ENCODE data around the gene BIN1.

BIN1 gene

GRCh38 chr2:127080938-127081755 is 25.8 kb downstream of the BIN1 start:
- Histone ChIP-seq H3K79me2 (ENCODE audit: control insufficient read depth, insufficient read depth, low read length, poor library complexity) (peaks cover 2% of the 10 kb centered on the region), H3K9me3 (ENCODE audit: insufficient read depth, low read depth, low read length) (no peaks in the 10 kb centered on the region), H3K27ac (ENCODE audit: low read depth, low read length) (no peak overlapping the region), H3K4me3 (ENCODE audit: low read depth, low read length) (no peak overlapping the region), H4K91ac (ENCODE audit: low read depth, low read length) (no peak overlapping the region), H3K4me1 (ENCODE audit: control insufficient read depth in 1 of 2, insufficient read depth in 2 of 2, low read length in 2 of 2) (peaks cover 18 to 22% of the 10 kb centered on the region in 2 experiments), H2BK12ac (ENCODE audit: low read length) (no peak overlapping the region), H2BK120ac (ENCODE audit: insufficient read depth, low read length, poor library complexity) (no peak overlapping the region), H3K4me2 (ENCODE audit: low read length) (no peak overlapping the region), H2BK5ac (ENCODE audit: low read depth, low read length, poor library complexity) (no peak overlapping the region), H2AFZ (ENCODE audit: insufficient read depth, low read length, poor library complexity) (no peak overlapping the region), H3K36me3 (ENCODE audit: control insufficient read depth in 1 of 2, insufficient read depth in 2 of 2, low read length in 2 of 2) (no peaks in the 10 kb centered on the region), H3K23ac (ENCODE audit: low read length) (no peak overlapping the region), H3K9ac (ENCODE audit: low read length) (no peak overlapping the region), H2AK5ac (ENCODE audit: low read length) (no peak overlapping the region), H3K14ac (ENCODE audit: low read length) (no peak overlapping the region), H3K79me1 (ENCODE audit: low read length) (no peaks in the 10 kb centered on the region), H3K27me3 (ENCODE audit: insufficient read depth, low read length) (no peaks in the 10 kb centered on the region), H3K4ac (ENCODE audit: low read depth, low read length) (no peak overlapping the region), H4K8ac (ENCODE audit: low read depth, low read length) (no peak overlapping the region), H3K18ac (ENCODE audit: low read length) (no peak overlapping the region), H4K12ac (ENCODE audit: low read depth, low read length) (no peak overlapping the region)
- DNase-seq: no peak
- WGBS (ENCODE audit: extremely low coverage, insufficient coverage, insufficient read length): no CpG with 5 or more reads among the region's 24 CpGs

- Histone ChIP-seq H3K27me3 (ENCODE audit: insufficient read depth, low read length) (no peaks in the 10 kb centered on the region), H3K4ac (ENCODE audit: low read depth, low read length) (no peak overlapping the region), H3K4me2 (ENCODE audit: low read length) (no peak overlapping the region), H3K9ac (ENCODE audit: low read length) (no peak overlapping the region), H3K4me3 (ENCODE audit: low read depth, low read length) (no peak overlapping the region), H2BK12ac (ENCODE audit: low read length) (no peak overlapping the region), H3K36me3 (ENCODE audit: control insufficient read depth in 1 of 2, insufficient read depth in 2 of 2, low read length in 2 of 2) (no peaks in the 10 kb centered on the region), H3K79me2 (ENCODE audit: control insufficient read depth, insufficient read depth, low read length, poor library complexity) (peaks cover 2% of the 10 kb centered on the region), H3K79me1 (ENCODE audit: low read length) (no peaks in the 10 kb centered on the region), H2BK5ac (ENCODE audit: low read depth, low read length, poor library complexity) (no peak overlapping the region), H3K14ac (ENCODE audit: low read length) (no peak overlapping the region), H2AK5ac (ENCODE audit: low read length) (no peak overlapping the region), H2AFZ (ENCODE audit: insufficient read depth, low read length, poor library complexity) (no peak overlapping the region), H3K27ac (ENCODE audit: low read depth, low read length) (no peak overlapping the region), H3K18ac (ENCODE audit: low read length) (no peak overlapping the region), H2BK120ac (ENCODE audit: insufficient read depth, low read length, poor library complexity) (no peak overlapping the region), H4K12ac (ENCODE audit: low read depth, low read length) (no peak overlapping the region), H4K91ac (ENCODE audit: low read depth, low read length) (no peak overlapping the region), H3K9me3 (ENCODE audit: insufficient read depth, low read depth, low read length) (no peaks in the 10 kb centered on the region), H3K23ac (ENCODE audit: low read length) (no peak overlapping the region), H3K4me1 (ENCODE audit: control insufficient read depth in 1 of 2, insufficient read depth in 2 of 2, low read length in 2 of 2) (peaks cover 12 to 17% of the 10 kb centered on the region in 2 experiments), H4K8ac (ENCODE audit: low read depth, low read length) (no peak overlapping the region)
- DNase-seq: no peak
- WGBS (ENCODE audit: extremely low coverage, insufficient coverage, insufficient read length): no CpG with 5 or more reads among the region's 14 CpGs
Observed at GRCh38 chr2:127080226-127080937, 26.6 kb downstream of the BIN1 start.

- Histone ChIP-seq H3K9me3 (ENCODE audit: insufficient read depth, low read depth, low read length) (no peaks in the 10 kb centered on the region), H2AFZ (ENCODE audit: insufficient read depth, low read length, poor library complexity) (no peak overlapping the region), H3K18ac (ENCODE audit: low read length) (no peak overlapping the region), H3K4ac (ENCODE audit: low read depth, low read length) (no peak overlapping the region), H3K14ac (ENCODE audit: low read length) (no peak overlapping the region), H3K4me2 (ENCODE audit: low read length) (no peak overlapping the region), H3K27me3 (ENCODE audit: insufficient read depth, low read length) (no peaks in the 10 kb centered on the region), H2AK5ac (ENCODE audit: low read length) (no peak overlapping the region), H4K12ac (ENCODE audit: low read depth, low read length) (no peak overlapping the region), H2BK12ac (ENCODE audit: low read length) (no peak overlapping the region), H3K79me1 (ENCODE audit: low read length) (no peaks in the 10 kb centered on the region), H3K9ac (ENCODE audit: low read length) (no peak overlapping the region), H2BK5ac (ENCODE audit: low read depth, low read length, poor library complexity) (no peak overlapping the region), H2BK120ac (ENCODE audit: insufficient read depth, low read length, poor library complexity) (no peak overlapping the region), H3K79me2 (ENCODE audit: control insufficient read depth, insufficient read depth, low read length, poor library complexity) (peaks cover 2% of the 10 kb centered on the region), H4K91ac (ENCODE audit: low read depth, low read length) (no peak overlapping the region), H3K36me3 (ENCODE audit: control insufficient read depth in 1 of 2, insufficient read depth in 2 of 2, low read length in 2 of 2) (no peaks in the 10 kb centered on the region), H3K23ac (ENCODE audit: low read length) (no peak overlapping the region), H3K4me3 (ENCODE audit: low read depth, low read length) (no peak overlapping the region), H3K4me1 (ENCODE audit: control insufficient read depth in 1 of 2, insufficient read depth in 2 of 2, low read length in 2 of 2) (peaks cover 7 to 8% of the 10 kb centered on the region in 2 experiments), H3K27ac (ENCODE audit: low read depth, low read length) (no peak overlapping the region), H4K8ac (ENCODE audit: low read depth, low read length) (no peak overlapping the region)
- DNase-seq: no peak
- no CpG with 5 or more reads among the region's 6 CpGs for WGBS (ENCODE audit: extremely low coverage, insufficient coverage, insufficient read length)
Observed at GRCh38 chr2:127079358-127079920, 27.5 kb downstream of the BIN1 start.

- no peak overlapping the region for H3K4me2 ChIP-seq (ENCODE audit: low read length)
- no peak overlapping the region for H3K4me3 ChIP-seq (ENCODE audit: low read depth, low read length)
- no peaks in the 10 kb centered on the region for H3K79me1 ChIP-seq (ENCODE audit: low read length)
- H4K12ac ChIP-seq (ENCODE audit: low read depth, low read length): no peak overlapping the region
- no peak overlapping the region for H2BK120ac ChIP-seq (ENCODE audit: insufficient read depth, low read length, poor library complexity)
- no peaks in the 10 kb centered on the region for H3K9me3 ChIP-seq (ENCODE audit: insufficient read depth, low read depth, low read length)
- H4K91ac ChIP-seq (ENCODE audit: low read depth, low read length): no peak overlapping the region
- DNase-seq: no peak
- H3K27me3 ChIP-seq (ENCODE audit: insufficient read depth, low read length): no peaks in the 10 kb centered on the region
- no peak overlapping the region for H3K27ac ChIP-seq (ENCODE audit: low read depth, low read length)
- no peak overlapping the region for H3K4ac ChIP-seq (ENCODE audit: low read depth, low read length)
- no peak overlapping the region for H3K14ac ChIP-seq (ENCODE audit: low read length)
- H3K18ac ChIP-seq (ENCODE audit: low read length): no peak overlapping the region
- no peak overlapping the region for H3K23ac ChIP-seq (ENCODE audit: low read length)
- H2BK5ac ChIP-seq (ENCODE audit: low read depth, low read length, poor library complexity): no peak overlapping the region
- no peak overlapping the region for H3K9ac ChIP-seq (ENCODE audit: low read length)
- peaks cover 1% of the 10 kb centered on the region in 2 experiments for H3K4me1 ChIP-seq (ENCODE audit: control insufficient read depth in 1 of 2, insufficient read depth in 2 of 2, low read length in 2 of 2)
- peaks cover 2% of the 10 kb centered on the region for H3K79me2 ChIP-seq (ENCODE audit: control insufficient read depth, insufficient read depth, low read length, poor library complexity)
- no peak overlapping the region for H2BK12ac ChIP-seq (ENCODE audit: low read length)
- WGBS (ENCODE audit: extremely low coverage, insufficient coverage, insufficient read length): no CpG with 5 or more reads among the region's 5 CpGs
- no peak overlapping the region for H2AFZ ChIP-seq (ENCODE audit: insufficient read depth, low read length, poor library complexity)
- H3K36me3 ChIP-seq (ENCODE audit: control insufficient read depth in 1 of 2, insufficient read depth in 2 of 2, low read length in 2 of 2): no peaks in the 10 kb centered on the region
- no peak overlapping the region for H4K8ac ChIP-seq (ENCODE audit: low read depth, low read length)
- no peak overlapping the region for H2AK5ac ChIP-seq (ENCODE audit: low read length)
Observed at GRCh38 chr2:127078666-127079270, 28.2 kb downstream of the BIN1 start.
